Measurements from ENCODE around the gene EHD1.

GRCh38 chr11:64878223-64878493 lies 263 bp downstream of the EHD1 start:
- TF ChIP-seq EZH2 (IDR thresholded peaks at IDR 0.05), result no peak
- no peak for TF ChIP-seq POLR2AphosphoS5 (IDR thresholded peaks at IDR 0.05; ENCODE audit: borderline replicate concordance, low read depth, low read length)
- TF ChIP-seq FOXP2 (optimal IDR thresholded peaks at IDR 0.05; ENCODE audit: control extremely low read depth, extremely low read length, insufficient read depth), result no peak
